NCI-H460 (cell line): ENCODE data around the gene DKKL1. TPM values are rescaled to one million over a fixed set of nuclear protein-coding genes. Genes with fewer than 3 reads are reported as not detected.

Source experiments
- DNase-seq: peaks from one replicate; pipeline ENCODE4 v3.0.0-alpha.2; 2016; ENCODE audit warnings: low read depth; ENCODE audit errors: extremely low read depth
- total RNA-seq: library from RNA; depleted of rRNA; stranded (reverse); fragments of >200 nt; shearing (Covaris generic); gene quantifications from 2 replicates; pipeline ENCODE4 v1.2.3, GENCODE V29; 2014

The DKKL1 gene
- total RNA-seq, 1 experiment from 2014 or later, result not detected

DNA sequence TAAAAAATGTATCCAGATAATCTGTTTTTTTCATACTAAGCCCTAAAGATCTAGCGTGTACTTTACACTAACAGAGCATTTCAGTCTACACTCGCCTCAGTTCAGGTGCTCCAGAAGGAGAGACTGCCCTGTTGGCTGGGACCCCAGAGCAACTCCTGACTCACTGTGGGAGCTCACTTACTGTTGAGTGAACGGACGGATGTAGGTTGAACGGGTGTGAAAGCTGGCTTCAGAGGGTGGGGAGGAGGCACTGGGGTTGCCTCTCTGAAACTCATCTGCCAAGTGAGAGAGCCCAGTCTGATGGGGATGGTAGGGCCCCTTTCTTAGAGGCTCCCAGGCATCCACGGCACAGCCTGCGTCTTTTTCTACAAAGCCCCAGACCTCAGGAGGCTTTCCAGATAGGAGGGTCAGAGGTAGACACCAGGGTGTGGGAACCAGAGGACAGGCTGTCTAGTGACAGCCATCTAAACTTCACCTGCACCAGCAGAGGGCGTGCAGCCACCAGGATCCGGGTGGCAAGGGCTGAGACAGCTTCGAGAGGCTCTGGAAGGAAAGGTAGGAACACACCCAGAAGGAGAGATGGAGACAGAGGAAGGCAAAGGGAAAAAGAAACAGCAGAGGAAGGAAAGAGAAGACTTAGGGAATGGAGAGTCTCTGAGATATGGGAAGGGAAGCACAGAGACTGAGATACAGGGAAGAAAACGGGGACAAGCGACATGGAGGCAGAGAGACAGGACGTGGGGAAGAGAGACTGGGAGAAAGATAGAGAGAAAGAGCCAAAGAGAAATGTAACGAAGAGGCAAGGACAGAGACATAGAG, 28.1 kb downstream of the DKKL1 start:
- DNase-seq, result peak; percentile 72

DNA sequence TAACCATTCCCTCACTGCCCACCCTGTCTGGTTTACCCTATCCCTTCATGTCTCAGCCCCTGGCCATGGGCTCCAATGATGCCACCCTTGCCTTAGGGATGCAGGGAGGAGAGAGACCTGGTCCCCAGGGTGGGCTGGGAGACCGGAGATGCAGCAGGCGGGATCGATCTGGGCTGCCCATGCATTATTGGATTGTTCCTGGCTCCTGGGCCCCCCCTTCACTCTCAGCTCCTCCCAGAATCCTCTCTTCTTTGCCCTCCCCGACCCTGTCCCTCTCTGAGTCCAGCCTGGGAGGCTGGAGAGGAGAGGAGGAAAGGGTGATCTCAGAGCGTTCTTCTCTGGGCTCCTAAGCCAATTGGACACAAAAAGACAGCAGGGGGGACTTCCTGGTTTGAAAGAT, 30.2 kb downstream of the DKKL1 start:
- no peak for DNase-seq

DNA sequence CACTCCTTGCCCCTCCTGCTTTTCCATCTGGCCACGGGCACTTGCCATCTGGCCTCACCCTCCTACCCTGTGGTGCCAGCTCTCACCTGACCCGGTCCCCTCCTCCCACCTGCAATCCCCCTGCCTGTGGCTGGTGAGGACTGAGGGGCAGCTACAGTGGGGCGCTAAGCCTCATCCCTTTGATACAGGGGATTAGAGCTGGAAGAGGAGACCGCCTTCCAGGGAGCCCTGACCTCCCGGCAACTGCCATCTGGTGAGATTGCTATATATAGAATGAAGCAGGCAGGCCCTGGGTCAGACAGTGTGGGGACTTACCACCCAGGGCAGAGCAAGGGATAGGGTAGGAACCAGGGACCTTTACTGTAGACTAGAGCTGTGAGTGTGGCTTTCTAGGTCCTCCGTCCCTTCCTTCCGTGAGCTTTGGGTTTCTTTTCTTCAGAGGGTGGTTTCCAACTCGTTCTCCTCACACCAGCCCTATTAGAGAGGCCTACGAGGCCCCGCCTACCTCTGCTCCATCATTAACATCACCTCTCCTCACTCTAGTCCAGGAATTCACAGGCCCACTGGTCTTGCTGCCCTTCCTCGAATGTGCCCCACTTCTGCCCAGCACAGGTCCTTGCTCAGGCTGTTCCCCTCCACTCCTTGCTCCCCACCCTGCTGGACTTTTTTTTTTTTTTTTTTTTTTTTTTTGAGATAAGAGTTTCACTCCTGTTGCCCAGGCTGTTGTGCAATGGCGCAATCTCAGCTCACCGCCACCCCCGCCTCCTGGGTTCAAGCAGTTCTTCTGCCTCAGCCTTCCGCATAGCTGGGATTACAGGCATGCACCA, 32.1 kb downstream of the DKKL1 start:
- DNase-seq, result no peak

DNA sequence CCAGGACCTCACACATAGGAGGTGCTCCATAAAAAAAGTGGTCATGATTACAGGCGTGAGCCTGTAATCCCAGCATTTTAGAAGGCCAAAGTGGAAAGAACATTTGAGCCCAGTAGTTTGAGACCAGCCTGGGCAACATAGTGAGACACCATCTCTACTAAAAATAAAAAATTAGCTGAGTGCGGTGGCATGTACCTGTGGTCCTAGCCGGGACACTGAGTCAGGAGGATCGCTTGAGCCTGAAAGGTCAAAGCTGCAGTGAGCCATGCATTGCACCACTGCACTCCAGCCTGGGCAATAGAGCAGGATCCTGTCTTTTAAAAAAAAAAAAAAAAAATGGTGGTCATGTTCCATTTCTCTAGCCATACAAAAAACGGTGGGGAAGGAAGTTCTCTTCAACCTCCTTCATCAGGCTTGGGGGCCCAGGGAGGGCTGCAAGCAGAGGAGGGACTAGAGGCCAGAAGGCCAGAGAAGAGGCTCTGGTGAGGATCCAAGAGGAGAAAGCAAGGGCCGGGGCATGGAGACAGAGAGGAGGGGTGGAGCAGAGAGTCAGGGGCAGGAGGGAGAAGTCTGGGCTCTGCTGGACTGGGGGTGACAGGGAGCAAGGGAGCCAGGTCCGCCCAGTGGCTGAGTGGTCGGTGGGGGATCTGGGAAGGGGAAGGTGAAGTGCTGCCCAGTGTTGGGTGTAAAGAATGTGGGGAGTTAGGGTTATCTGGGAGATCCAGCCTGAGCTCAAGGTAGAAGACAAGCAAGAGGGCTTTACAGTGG, 33.2 kb downstream of the DKKL1 start:
- no peak for DNase-seq

DNA sequence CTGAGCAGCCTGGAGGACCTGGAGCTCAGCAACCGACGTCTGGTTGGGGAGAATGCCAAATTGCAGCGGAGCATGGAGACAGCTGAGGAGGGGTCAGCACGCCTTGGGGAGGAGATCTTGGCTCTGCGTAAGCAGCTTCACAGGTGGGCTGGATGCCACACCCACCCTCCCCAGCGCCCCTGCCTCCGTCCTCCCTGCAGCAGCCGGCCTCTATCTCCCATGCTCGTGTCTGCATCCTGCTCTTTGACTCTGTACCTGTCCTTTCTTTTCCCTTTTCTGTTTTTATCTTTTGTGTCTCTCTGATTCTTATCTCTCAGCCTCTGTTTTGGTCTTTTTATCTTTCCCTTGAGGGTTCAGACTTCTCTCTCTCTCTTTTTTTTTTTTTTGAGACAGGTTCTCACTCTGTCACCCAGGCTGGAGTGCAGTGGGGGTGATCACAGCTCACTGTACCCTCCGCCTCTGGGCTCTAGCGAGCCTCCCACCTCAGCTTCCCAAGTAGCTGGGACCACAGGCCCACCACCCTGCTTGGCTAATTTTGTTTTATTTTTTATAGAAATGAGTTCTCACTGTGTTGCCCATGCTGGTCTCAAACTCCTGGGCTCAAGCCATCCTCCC, 34.4 kb downstream of the DKKL1 start:
- no peak for DNase-seq

DNA sequence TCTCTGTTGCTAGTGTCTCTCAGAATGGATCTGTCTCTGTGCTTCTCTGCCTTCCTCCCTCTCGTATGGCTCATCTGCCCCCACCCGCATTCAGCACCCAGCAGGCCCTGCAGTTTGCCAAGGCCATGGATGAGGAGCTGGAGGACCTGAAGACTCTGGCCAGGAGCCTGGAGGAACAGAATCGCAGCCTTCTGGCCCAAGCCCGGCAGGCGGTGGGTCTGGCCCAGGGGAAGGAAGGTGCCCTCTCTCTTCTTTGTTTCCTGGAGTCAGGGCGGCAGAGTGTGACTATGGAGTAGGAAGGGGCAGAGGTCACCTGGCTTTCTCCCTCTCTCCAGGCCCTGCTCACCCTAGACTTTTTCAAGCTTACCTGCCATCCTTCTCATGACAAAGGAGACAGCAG, 35.3 kb downstream of the DKKL1 start:
- no peak for DNase-seq

DNA sequence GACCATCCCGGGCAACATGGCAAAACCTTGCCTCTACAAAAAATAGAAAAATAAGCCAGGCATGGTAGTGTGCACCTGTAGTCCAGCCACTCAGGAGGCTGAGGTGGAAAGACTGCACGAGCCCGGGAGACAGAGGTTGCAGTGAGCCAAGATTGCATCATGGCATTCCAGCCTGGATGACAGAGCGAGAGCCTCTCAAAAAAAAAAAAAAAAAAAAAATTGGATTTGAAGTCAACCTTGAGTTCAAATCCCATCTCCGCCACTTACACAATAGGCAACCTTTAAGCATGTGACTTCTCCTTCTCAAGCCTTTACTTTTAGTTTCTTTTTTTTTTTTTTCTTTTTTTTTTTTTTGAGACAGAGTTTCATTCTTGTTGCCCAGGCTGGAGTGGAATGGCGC, 36.4 kb downstream of the DKKL1 start:
- DNase-seq, result no peak

DNA sequence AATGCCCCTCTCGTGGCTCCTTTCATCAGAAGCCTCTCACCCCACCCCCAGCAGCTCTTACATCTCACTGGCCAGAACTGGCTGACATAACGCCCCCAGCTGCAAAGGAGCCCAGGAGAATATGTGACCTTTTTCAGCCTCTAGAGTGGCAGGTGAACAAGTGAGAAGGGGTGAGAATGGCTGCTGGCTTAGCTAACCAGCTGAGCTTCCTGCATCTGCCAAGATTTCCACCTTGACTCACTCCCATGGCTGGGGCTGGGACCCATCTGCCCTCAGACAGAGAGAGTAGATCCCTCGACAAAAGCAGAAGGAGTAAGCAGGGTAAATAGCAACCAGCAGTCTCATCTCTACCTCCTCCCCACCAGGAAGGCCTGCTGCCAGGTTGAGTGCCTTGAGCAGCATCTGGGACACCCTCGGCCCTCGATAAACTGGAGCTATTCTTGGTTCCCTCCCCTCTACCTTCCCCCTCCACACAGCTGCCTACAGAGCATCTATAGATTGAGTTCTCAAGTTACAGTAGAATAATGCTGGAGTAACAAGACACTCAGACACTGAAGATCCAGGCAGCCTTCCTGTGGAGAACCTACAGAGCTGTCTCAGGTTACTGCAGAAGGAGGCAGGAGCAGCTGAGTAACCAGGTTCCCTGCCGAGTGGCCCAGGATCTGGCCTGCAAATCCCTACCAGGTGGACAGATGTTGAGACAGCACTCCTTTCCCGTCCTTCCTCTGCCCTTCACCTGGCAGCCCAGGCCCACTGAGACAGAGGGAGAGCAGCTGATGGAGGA, 39.9 kb downstream of the DKKL1 start:
- DNase-seq, result no peak

DNA sequence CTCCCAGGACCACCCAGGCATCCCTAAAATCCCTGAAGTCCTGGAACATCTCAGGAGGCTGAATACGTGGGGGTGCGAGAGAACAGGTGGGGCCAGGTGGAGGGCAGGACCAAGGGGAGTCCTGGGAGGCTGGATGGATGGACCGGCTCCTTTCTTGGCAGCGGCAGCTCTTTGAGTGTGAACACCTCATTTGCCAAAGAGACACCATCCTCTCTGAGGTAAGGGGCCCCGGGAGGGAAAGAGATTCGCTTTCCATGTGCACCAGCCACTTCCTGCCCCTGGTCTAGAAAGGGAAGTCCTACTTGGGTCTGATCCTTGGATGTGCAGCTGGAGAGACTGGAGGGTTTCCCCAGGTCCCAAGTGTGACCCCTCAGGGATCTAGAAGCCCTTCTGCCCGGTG, 43.4 kb downstream of the DKKL1 start:
- no peak for DNase-seq

DNA sequence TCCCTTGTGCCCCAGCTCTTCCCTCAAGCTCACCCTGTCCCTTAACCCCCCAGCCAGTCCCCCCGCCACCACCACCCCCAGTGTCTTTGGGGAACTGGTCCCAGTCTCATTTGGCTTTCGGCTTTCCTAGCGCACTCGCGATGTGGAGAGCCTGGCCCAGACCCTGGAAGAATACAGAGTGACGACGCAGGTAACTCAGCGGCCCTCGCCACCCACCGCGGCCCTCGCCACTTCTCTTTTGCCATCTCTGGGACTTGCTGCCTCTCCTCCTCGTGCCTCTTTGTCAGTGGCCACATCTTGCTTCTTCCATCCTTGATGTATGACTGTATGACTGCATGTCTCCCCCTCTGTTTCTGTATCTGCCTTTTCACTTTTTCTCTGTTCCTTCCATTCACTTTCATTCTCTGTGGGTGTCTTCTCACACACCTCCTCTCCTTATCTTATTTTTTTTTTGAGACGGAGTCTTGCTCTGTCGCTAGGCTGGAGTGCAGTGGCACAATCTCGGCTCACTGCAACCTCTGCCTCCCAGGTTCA, 43.9 kb downstream of the DKKL1 start:
- no peak for DNase-seq

DNA sequence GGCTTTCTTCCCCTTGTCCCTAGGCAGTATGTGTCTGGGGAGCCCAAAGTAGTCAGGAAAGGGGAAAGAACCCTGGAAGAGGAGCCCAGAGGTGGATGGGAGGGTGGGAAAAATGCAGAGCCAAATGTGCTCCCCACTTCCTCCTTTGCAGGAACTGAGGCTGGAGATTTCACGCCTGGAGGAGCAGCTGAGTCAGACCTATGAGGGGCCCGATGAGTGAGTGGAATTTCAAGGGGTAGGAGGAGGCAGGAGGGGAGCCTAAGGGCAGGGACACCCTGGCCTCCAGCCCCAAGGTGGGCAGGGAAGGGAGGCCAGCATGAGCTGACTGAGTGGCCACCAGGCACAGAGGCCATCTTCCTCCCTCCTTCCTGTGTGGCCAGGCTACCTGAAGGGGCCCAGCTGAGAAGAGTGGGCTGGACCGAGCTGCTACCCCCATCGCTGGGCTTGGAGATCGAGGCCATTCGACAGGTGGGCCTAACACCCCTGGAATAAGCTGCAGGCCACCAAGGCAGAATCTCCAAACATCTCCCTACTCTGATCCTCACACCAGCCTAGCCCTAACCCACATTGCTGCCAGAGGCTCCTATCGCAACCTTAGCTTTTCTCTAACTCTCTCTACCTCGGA, 45.3 kb downstream of the DKKL1 start:
- no peak for DNase-seq

DNA sequence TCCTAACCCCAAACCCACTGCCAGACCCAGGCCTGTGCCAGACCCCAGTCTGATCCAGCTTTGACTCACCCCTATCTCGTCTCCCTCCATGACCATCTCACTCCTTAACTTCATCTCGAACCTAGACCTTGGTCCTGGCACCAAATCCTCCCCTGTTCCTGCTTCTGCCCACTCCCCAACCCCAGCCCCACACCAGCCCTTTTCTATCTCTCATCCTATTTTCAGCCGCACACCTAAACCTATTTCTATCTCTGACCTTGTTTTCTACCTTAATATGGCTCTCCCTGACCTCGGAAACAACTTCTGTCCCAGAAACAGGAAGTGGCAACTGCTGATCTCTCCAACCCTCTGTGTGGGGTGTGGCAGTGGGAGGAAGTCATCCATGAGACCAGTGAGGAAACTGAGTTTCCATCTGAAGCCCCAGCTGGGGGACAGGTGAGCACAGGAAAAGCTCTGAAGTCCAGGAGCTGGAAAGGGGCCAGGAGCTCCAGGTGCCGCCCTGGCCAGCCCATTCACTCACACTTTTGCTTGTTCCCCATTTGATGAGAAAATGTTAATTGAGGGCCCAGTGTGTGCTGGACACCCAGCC, 45.9 kb downstream of the DKKL1 start:
- DNase-seq, result no peak

DNA sequence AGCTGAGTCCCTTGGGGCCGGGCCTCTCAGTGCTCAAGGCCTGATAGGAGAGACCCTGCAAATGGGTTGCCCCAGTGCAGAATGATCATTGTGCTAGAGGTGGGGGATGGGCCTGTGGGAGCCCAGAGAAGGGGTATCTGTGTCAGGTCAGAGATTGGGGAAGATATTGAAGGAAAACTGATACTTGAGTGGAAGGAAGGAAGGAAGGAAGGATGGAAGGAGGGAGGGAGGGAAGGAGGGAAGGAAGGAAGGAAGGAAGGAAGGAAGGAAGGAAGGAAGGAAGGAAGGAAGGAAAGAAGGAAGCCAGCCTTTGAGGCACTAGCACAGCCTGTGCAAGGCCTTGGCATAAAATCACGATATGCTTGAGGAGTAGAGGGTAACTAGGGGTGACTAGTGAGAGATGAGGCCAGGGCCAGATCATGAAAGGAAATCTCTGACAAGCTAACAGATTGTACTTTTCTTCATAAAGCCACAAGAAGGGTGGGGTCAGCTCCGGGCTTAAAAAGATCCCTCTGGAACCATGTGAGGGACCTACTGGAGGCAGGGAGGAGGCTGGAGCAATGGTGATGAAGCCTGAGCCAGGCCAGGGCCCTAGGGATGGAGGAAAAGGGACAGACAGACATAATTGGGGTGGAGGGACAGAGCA, 48.1 kb downstream of the DKKL1 start:
- DNase-seq, result no peak

DNA sequence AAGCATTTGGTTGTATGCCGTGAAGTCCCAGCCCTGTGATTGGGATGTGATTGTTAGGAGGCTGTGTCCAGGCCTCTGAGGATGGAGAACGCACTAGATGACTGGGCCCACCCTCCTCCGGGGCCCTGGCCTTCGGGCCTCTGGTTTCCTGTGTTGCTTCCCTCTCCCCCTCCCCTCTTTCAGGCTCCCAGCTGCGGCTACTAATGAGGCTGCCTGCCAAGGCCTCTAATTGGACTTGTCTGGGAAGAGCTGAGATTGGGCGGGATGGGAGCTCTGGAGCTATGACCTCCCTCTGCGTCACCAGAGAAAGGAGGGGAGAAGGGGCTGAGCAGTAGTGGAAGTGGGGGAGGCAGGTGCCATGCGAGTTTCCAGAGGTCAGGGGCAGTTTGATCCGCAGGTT, 49.7 kb downstream of the DKKL1 start:
- DNase-seq, result no peak

DNA sequence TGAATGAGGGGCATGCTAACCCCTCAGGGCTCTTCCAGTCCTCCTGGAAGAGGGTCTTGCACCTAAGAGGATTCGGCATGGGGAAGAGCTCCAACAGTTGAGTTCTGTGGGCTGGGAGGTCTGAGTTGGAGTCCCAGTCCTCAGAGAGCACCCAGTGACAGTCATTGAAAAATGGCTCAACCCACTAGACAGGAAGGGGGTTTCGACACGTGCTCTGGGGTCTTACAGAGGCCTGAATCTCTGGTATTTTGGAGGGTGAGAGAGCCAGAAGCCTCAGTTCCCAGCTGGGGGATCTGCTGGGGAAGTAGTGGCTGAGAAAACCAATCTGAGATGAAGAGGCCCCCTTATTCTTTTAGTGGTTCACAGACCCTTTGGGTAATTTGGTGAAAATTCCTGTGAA, 50.6 kb downstream of the DKKL1 start:
- DNase-seq, result no peak

DNA sequence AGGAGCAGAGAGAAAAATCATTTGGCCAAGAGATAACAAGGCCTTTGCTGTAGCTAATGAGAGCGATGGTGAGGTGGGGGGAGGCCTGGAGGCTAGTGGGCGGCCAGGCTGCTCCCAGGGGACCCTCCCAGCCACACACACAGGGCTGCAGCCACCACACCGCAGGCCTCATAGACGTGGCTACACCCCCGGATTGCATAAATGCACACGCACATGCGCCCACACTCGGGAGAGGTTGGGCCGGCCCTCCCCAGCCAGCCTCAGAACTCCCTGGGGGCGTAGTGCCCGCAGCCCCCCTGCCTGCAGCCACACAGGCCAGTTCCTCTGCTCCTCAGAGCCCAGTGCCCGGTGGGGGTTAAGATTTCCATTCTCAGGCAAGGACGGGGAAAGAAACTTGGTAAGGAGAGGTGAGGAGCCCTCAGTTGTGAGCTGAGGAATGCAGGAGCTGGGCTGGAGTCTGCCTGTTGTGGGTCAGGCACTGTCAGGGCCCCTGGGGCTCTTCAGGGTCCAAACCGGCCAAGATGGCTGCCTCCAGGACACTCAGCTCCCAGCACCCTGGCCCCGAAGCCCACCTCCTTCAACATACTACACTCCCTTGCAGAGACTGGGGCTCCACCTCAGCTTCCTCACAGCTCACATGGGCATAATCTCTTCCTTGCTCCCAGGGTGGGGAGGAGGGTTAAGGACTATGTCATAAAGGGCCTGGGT, 51.6 kb downstream of the DKKL1 start:
- no peak for DNase-seq

DNA sequence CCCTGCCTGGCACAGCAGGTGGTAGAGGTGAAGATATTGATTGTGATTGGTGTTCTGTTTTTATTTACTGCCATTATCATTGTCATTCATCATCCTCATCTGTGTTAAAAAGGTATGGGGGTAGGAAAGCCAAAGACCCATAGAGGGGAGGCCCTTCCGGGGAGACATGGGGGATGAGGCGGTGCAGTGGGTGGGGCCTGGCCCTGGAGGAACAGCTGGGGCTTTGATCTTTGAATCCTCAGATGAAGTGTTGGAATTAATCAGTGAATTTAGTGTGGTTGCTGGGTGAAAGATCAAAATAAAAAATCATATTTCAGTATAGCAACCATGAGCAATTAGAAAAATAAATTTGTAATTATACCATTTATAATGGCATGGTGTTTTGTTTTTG, 52.1 kb downstream of the DKKL1 start:
- DNase-seq, result no peak

DNA sequence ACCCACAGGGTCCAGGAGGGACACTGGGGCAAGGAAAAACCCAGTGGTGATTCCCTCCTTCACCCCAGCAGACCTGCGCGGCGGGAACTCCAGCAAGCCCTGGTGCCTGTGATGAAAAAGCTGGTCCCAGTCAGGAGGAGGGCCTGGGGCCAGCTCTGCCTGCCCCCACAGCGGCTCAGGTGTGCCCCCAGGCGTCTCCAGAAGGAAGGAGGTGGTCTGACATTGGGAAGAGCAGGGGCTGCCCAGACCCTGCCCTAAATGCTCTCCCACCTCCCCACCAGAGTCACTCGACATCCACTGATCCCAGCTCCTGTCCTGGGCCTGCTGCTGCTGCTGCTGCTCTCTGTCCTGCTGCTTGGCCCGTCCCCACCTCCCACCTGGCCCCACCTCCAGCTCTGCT, 53.4 kb downstream of the DKKL1 start:
- no peak for DNase-seq
